ENCODE measurements around the gene SPATA7. TPM values are rescaled to one million over a fixed set of nuclear protein-coding genes. Genes with fewer than 3 reads are reported as not detected.

The SPATA7 gene
- total and polyA plus RNA-seq, 2 of the 4 experiments (the other 2 are of a cell fraction): 6.6 to 10.0 TPM

GRCh38 chr14:88477513-88478250 is 92.2 kb downstream of the SPATA7 start:
- Histone ChIP-seq H2BK120ac (ENCODE audit: low read depth, low read length) (0 out of 2 replicates have a peak overlapping the region, but pooled peaks have one; percentile 36), H3K36me3 (ENCODE audit: control insufficient read depth, insufficient read depth, low read length) (peaks cover 42% of the 10 kb centered on the region), H4K5ac (ENCODE audit: low read depth, low read length) (peak overlapping the region; percentile 82), H3K14ac (replicated peaks; ENCODE audit: low read depth, low read length) (no peak overlapping the region; the same call in 1 of the 2 replicates), H3K27ac (ENCODE audit: insufficient read depth, low read length) (peak overlapping the region; percentile 80; the same call in 1 of the 2 replicates), H3K4me1 (ENCODE audit: control insufficient read depth, insufficient read depth, low read length) (peaks cover 15% of the 10 kb centered on the region), H3K18ac (ENCODE audit: low read depth, low read length) (peak overlapping the region; percentile 9; the same call in 1 of the 2 replicates), H3K9me3 (ENCODE audit: control insufficient read depth, insufficient read depth, low read length) (no peaks in the 10 kb centered on the region), H2AFZ (replicated peaks; ENCODE audit: low read length, poor library complexity) (no peak overlapping the region), H3K4me3 (ENCODE audit: insufficient read depth, low read depth, low read length) (no peak overlapping the region), H3K56ac (ENCODE audit: extremely low read depth, insufficient read depth, low read length) (no peak overlapping the region), H3K9ac (ENCODE audit: low read depth, low read length) (no peak overlapping the region), H3K4ac (ENCODE audit: low read depth, low read length) (peak overlapping the region; percentile 39; the same call in 1 of the 2 replicates), H2BK20ac (ENCODE audit: low read depth, low read length) (peak overlapping the region; percentile 50), H3K79me1 (ENCODE audit: low read depth in 1 of 2, low read length in 2 of 2) (peaks cover 22 to 42% of the 10 kb centered on the region in 2 experiments), H3K4me2 (ENCODE audit: low read depth, low read length) (no peak overlapping the region), H4K8ac (ENCODE audit: low read depth in 2 of 2, low read length in 2 of 2) (peak overlapping the region in 1 of 2 experiments; percentile 7; a peak in 3 of 4 replicates), H4K20me1 (ENCODE audit: insufficient read depth, low read length) (no peaks in the 10 kb centered on the region), H2AK9ac (replicated peaks; ENCODE audit: low read depth, low read length, poor library complexity) (no peak overlapping the region), H3K27me3 (ENCODE audit: control insufficient read depth, insufficient read depth, low read length) (no peaks in the 10 kb centered on the region), H4K91ac (ENCODE audit: insufficient read depth, low read depth, low read length) (peak overlapping the region; percentile 33), H3K23ac (ENCODE audit: low read depth, low read length) (peak overlapping the region; percentile 43; the same call in 1 of the 2 replicates), H3K9me1 (ENCODE audit: insufficient read depth, low read length) (peaks cover 12% of the 10 kb centered on the region), H2BK15ac (ENCODE audit: low read depth, low read length) (no peak overlapping the region), H2BK5ac (ENCODE audit: low read depth, low read length, poor library complexity, severe bottlenecking) (peak overlapping the region; percentile 76), H2AK5ac (ENCODE audit: low read depth, low read length) (peak overlapping the region; percentile 20)
- dilution Hi-C loops (cut with HindIII; ENCODE audit: low sequenced_read_pairs, unreplicated experiment) (no loop called here), intact Hi-C loops (cut with micrococcal nuclease) (no loop called here), in situ Hi-C loops (cut with MboI; ENCODE audit: low sequenced_read_pairs) (no loop called here)
- peak; percentile 46 for ATAC-seq (ENCODE audit: low read depth)
- ChIA-PET CTCF (interaction anchor here (0.6 to 1.8 kb wide), 3 partner anchors 15 to 80 kb away, joined by 3 to 8 read pairs (median 4); no protein-coding TSS in a partner anchor), POLR2A (ENCODE audit: unreplicated experiment) (no interaction called here)
- no TSS peak for BruUV-seq (replicated peaks)
- TF ChIP-seq CHD1 (IDR thresholded peaks at IDR 0.05; ENCODE audit: low read depth, low read length) (no peak), MAFK (IDR thresholded peaks at IDR 0.05; ENCODE audit: low read depth, low read length) (no peak), RFX5 (IDR thresholded peaks at IDR 0.05; ENCODE audit: low read depth, low read length) (no peak), USF2 (IDR thresholded peaks at IDR 0.05; ENCODE audit: low read depth, low read length) (peak; percentile 53), CTCF (conservative IDR thresholded peaks at IDR 0.05; ENCODE audit: low read depth, low read length) (no peak)
- WGBS, 2 experiments (ENCODE audit: extremely low coverage in 2 of 2, insufficient read length in 1 of 2): 93% methylated on average over 3 of the region's 6 CpGs; no CpG with 5 or more reads in 1 of the 2 experiments
- peak; percentile 59 for DNase-seq
